ENCODE measurements around the gene TECR.

TECR gene

DNA sequence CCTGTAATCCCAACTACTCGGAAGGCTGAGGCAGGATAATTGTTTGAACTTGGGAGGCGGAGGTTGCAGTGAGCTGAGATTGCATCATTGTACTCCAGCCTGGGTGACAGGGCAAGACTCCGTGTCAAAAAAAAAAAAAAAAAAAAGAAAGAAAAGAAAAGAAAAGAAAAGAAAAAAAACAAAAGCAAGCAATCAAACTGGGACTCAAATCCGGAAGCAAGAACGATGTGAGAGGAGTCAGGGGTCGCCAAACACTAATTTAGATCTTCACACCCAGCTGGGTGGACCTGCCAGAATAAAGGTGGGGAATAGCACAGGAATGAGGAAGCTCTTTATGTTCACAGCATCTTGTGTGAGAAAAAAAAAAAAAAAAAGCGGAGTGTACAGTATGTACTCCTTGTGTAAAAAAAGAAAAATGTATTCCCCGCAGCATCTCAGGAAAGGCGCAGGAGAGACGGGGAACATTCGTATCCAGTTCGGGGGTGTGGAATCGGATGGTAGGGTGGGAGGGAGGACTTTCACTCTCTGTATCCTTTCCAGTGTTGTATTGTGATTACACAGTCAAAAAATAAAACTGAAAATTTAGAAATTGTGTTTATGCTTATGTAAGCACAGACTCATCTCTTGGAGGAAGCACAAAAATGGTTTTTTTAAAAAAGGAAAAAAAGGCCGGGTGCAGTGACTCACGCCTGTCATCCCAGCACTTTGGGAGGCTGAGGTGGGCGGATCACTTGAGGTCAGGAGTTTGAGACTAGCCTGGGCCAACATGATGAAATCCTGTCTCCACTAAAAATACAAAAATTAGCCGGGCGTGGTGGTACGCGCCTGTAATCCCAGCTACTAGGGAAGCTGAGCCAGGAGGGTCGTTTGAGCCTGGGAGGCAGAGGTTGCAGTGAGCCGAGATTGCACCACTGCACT is 18.8 kb upstream of the TECR start:
- DNase-seq: no peak

DNA sequence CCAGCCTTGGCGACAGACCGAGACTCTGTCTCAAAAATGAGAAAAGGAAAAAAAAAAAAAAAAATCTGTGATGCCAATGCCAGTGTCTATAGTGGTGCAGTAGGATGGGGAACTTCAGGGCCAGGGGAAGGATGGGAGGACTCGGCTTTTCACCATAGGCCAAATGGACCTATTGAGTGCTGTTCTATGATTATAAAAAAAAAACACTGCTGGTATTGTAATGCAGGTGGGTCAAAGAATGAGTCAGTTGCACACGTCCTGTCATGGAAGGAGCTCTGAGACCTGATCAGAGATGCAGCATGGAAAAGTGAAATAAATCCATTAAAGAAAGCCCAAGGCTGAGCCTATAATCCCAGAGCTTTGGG is 18.2 kb upstream of the TECR start:
- DNase-seq: no peak

DNA sequence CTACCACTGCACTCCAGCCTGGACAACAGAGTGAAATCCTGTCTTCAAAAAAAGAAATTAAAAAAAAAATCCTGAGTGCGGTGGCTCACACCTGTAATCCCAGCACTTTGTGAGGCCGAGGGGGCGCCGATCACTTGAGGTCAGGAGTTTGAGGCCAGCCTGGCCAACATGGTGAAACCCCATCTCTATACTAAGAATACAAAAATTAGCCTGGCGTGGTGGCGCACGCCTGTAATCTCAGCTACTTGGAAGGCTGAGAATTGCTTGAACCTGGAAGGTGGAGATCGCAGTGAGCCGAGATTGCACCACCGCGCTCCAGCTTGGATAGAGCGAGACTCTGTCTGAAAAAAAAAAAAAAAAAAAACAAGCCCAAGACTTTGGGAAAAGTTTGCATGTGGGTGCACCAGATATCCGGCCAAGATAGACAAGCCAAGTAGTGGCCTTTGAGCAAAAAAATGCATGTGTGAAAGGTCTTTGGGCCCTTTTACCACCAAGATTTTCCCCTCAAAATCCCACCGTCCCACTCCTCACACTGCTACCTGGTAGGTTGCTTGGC is 16.9 kb upstream of the TECR start:
- DNase-seq: no peak

DNA sequence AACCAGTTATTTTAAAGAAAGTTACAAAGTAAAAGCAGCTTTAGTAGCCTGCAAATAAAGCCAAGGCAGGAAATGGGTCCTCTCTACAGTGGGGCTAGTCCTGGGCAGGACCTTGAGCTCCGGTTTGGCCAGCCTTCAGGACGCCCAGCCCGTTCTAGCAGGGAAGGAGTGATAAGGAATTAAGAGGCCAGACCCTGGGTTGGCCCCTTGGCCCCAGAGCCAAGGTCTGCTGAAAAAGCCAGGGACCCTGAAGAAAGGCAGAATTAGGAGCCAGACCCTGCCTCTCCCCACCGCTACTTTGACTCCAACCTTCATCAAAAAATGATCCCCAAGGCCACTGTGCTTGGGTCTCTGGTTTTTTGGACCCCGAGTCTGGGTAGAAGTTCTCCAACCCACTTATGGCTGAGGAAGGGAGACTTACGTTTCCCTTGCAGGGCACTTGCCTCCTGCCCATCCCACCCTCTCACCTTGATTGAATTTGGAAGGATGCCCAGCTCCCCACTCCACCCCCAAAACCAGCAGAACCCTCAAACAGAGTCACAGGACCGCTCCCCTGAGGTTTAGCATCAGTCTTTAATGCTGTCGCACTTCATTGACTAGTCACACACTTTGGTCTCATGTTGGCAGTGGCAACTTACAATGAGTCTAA is 15.1 kb upstream of the TECR start:
- DNase-seq: no peak

DNA sequence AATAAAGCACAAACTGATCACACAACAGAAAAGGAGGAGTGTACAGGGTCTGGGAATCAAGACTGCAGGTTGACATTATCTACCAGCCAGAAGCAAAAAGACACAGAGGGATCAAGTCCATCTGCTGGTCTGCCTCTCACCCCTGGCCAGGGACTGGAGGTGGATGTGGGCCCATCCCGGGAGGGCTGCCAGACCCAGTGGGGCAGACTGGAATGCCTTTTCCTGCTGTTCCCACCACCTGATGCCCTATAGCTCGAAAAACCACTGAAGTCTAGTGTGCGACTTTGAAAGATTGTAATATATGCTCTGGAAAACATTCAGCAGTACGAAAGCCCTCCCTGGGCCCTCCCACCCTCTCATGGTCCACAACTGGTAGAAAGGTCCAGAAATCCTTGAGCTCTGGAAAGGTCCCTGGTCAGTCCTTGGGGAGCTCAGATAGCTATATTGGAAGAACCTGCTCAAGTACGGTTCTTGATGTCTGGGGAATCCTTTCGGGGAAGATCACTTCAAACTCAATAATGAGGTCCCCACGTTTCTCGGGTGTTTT is 13.8 kb upstream of the TECR start:
- DNase-seq: no peak

DNA sequence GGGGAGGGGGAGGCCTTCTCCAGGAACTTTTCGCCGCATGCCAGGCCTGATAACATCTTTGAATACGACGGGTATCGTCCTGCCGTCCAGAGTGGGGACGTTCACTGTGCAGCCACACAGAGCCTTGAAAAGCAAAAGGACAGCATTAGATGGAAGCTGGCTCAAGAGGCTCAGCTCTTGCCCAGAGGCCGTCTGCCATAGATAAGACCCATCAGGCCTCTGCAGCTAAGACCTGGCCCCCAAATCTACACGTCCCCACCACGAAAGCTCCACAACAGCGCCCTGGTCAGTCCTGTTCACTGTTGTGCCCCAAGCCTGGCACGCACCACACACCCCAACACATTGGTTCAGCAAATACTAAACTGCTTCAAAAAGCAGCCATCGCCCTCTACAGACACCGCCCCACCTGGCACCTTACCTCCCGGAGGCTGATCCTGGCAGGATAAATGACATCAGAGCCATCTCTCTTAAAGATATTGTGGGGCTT is 13.3 kb upstream of the TECR start:
- DNase-seq: no peak

DNA sequence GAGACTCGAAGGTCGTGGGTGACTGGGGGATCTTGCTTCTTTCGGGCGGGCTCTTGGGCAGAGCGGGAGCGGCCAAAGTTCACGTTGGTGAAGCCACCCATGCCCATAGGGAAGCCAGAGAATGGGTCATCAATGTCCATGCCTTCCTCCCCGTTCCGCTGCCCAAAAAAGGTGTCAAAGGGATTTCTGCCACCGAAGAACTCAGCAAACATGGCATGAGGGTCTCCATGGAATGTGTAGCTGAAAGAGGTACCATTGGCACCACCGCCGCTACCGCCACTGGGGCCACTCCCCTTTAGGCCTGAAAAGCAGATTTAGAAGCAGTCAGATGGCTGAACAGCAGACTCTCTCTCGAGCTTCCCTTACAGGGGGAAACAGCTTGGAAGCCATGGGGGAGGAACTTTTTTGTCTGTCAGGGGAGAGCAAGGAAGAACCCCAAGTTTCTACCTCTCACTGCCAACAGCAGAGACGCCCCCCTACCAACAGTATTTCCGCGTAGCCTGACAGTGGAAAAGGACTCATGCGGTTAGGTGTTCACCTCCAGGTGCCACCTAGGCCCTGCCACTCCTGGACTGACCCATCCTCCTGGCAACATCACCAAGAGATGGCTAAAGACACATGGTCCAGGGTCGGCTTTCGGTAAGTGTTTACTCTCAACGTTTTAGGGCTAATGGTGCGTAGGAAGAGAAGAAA is 12.5 kb upstream of the TECR start:
- no peak for DNase-seq

DNA sequence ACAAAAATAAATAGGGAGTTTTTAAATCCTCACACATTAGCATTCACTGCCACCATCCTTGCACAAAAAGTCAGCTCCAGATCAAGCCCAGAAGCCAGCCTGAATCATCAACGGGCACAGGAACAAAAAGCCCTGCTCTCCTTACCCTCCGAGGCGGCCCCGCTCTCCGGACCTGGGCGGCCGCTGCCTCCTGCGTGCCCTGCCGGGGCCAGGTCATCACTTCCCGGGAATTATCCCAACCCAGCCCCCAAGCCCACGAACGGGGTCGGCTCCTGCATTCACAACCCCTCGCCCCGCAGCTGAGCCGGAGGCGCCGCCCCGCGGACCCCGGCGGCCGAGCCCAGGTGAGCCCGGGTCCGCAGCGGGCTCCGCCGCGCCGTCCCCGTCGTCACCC is 12.0 kb upstream of the TECR start:
- DNase-seq: no peak

DNA sequence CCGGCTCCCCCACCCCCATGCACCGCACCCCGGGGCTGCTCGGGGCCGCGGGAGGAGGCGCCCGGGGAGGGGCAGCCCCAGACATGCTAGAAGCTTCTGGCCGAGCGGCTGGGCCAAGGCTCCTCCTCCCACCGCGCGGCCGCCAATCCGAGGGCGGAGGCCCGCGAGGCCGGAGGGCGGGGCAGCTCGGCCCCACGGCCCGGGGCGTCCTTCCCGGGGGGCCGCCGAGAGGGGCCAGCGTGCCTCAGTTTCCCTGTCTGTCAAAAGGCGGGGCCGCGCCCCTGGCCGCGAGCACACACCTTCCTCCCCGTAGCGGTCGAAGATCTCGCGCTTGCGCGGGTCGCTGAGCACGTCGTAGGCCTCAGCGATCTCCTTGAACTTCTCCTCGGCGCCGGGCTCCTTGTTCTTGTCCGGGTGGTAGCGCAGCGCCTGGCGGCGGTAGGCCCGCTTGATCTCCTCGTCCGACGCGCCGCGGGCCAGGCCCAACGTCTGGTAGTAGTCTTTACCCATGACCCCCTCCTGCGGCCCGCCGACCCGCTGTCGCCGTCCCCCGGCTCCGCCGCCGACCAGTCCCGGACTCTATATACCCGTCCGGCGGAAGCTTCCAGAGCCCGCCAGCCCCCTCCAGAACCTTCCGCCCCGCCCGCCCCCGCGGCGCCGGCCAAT is 11.4 kb upstream of the TECR start, which contains the start of gene DNAJB1:
Gene DNAJB1, minus strand, starts transcription at position 558 of the 666 bp plus-strand sequence. Its CDS starts 48 bp downstream, at position 510.
- DNase-seq: no peak

DNA sequence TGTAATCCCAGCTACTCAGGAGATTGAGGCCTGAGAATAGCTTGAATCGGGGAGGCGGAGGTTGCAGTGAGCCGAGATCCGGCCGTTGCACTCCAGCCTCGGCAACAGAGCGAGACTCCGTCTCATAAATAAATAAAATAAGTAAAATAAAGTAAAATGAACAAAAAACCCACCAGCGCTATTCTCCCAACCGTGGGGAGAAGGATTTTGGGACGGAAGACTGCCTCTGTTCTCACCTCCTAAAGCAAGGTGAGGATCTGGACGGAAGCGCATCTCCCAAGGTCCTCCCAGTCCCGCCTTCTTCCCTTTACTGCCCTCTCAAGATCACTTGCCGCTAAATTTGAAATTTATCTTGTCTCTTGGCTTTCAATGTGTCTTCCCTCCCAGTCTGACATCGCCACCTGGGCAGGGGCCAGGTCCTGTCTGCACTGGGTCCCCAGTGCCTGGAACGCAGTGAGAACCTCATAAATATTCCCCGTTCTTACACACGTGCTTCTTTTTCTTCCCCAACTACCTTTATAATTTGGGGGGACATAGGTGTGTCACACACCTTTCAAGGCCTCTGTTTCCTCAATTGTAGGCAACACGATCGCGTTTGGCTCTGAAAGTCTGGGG is 10.0 kb upstream of the TECR start:
- DNase-seq: no peak

DNA sequence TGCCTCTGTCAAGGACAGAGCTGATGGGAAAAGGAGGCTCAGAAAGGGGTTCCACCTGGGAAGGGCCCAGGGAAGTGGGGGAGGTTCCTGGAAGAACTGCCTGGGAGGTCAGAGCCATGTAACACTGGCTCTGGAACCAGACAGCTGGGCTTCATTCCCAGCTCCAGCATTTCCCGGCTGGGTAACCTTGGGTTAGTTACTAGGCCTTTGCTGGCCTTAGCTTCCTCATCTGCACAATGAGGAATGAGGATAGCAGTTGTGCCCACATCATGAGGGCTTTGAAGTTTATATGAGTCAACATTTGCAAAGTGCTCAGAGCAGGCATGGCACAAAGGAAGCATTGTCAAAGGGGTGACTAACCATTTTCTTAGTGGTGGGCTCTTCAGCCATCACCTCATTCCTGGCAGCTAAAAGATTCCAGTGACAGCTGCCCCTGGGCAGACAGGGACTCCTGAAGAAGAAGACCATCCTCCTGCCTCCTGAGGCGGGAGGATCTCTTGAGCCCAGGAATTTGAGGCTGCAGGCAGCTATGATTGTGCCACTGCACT is 9.5 kb upstream of the TECR start:
- no peak for DNase-seq

DNA sequence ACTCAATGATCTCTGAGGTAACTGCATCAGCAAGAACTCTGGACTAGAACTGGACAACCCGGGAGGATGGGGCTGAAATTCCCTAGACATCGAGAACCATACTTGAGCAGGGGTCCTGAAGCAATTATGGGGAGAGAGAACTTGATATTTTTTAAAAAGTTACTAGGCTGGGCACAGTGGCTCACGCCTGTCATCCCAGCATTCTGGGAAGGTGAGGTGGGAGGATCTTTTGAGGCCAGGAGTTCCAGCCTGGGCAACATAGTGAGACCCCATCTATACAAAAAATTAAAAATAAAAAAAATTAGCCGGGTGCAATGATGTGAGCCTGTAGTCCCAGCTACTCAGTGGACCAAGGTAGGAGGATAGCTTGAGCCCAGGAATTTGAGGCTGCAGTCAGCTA is 8.9 kb upstream of the TECR start:
- DNase-seq: no peak

DNA sequence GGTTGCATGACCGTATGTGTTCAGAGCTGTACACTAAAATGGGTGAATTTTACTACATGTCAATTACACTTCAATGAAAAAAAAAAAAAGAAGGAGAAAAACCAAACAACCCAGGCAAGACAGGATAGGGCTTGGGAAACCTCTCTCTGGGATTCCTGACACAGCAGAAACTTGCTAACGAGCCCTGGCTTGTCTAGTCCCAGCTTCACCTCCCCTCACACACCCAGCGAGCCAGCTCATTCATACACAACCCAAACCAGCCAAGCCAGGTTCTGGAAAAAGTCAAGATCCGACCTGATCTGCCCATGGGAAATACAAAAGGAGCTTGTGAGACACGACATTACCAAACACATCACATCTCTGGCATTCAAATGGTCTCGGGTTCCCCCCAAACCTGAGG is 3.7 kb upstream of the TECR start:
- no peak for DNase-seq

DNA sequence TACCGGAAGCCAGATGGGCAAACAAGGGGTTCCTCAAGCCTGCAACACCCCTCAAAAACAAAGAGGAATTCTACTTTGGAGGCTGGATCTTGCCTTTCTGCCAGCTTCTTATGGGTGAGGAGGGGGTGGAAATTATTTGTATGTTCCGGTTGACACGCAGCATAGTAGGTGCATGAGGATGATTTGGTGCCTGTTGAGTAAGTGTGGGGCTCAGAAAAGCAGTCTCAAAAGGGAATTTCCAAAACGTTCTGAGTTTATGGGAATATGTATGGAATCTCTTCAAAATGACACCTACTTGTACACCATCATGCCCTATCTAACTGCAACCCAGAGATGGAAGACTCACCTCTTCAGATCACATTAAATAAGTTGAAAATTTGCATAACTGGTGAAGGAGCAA is 3.0 kb upstream of the TECR start:
- DNase-seq: no peak

DNA sequence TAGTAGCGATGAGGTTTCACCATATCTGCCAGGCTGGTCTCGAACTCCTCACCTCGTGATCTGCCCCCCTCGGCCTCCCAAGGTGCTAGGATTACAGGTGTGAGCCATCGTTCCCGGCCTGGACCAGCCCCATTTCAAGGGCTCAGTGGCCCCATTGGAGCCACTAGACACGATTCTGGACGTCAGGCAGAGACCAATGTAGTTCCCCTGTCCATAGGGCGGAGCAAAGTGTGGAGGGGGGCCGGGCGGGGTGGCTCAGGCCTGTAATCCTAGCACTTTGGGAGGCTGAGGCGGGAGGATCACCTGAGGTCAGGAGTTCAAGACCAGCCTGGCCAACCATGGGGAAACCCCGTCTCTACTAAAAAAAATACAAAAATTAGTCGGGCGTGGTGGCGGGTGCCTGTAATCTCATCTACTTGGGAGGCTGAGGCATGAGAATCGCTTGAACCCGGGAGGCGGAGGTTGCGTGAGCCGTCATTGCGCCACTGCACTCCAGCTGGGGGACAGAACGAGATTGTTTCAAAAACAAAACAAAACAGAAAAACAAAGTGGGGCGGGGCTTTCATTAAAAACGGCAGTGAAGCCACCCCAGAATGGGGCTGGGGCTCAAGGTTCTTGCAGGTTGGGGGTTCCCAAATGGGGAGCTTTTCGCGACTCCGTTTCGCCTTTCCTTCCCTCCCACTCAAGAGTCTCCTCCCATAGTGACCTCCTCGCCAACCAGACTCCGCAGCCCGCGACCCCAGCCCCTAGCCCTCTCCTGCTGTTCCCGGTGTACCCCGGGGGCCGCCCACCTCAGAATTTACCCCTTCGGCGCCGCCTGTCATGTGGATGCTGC is 758 bp upstream of the TECR start:
- no peak for DNase-seq

DNA sequence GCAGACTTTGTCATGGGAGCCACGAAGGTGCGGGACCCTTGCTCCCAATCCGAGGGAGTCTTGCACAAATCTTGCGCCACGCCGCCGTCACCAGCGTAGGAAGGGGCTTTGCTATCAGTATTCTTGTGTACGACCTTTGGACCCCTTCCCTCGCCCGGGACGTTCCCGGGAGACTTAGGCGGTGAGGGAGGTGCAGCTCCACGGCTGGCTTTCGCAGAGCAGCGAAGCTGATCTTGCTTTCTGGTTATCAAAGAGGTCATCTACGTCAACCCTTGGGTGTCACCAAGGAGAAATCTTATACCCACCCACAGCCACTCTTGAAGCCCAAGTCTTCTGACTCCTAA is 583 bp downstream of the TECR start:
- no peak for DNase-seq

DNA sequence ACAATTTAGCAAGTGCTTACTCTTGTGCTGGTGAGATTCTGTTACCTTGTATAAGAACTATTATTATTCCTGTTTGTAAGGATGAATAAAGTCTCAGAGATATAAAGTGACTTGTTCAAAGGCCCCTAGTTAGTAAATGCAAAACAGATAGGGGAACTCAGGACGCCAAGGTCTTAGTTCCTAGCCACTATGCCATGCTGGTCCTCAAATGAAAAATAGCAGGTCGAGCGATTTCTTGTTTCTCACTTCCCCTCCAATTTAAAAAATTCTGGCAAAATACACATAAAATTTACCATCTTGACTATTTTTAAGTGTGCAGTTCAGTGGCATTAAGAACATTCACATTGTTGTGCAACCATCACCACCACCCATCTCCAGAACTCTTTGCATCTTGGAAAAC is 1.1 kb downstream of the TECR start:
- no peak for DNase-seq

DNA sequence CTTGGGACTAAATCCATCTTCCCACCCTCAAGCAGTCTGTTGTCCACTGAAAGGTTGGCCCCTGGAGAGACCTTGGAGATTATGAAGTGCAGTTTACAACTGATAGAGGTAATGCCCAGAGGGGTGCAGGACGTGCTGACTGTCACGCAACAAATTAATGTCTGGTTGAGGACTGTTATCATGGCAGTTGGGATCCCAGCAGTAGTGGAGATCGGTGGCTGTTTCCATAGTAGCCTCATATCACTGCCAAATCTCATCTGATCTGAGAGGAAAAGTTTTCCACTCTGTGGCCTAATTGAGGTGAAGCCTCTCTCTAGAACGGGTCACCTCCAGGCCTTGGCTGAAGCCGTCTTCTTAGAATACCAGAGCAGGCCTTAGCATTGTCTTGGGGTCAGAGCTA is 4.1 kb downstream of the TECR start:
- DNase-seq: no peak

DNA sequence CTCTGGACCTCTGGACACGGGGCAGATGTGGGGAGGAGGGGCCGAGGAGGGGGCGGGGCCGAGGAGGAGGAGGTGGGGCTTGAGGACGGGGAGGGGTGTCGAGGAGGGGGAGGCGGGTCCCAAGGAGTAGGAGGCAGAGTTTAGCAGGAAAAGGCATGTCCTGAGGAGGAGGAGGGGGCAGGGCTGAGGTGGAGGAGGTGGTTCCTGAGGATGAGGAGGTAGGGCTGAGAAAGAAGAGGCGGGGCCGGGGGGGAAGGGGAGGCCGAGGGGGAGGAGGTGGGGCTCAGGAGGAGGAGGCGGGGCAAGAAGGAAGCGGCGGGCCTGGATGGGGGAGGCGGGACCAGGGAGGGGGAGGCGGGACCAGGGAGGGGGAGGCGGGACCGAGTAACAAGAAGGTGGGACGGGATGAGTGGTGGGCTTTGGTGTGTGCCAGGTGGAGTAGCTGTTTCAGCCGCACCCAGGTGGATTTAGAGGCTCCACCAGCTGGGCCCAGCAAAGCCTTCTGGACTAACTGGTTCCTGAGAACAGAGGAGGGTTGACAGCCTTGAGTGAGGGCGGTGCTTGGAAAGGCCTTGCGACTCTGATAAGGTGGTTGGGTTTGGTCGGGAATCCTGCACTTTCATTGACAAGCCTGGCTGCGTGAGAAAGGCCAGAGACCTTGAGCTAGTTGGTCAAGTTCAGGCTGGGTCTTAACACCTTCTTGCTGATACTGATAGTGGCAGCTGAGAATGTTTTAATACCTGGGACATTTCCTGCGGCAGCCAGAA is 7.7 kb downstream of the TECR start:
- no peak for DNase-seq
